Measurements from ENCODE around the gene BMF.
A peak's percentile ranks its signal among the peaks of the same experiment; 100 is the strongest.
"Not testable (repeated sequence)": the region's sequence is repeated elsewhere in the genome, so short reads cannot be mapped to it uniquely, and the experiment has no call there.

The BMF gene

GRCh38 chr15:40108855-40109735 lies at the start of gene BMF:
BMF (minus strand) TSS chr15:40108879; CDS start chr15:40106086, 2,793 bp downstream.
- peak; percentile 97 for DNase-seq (ENCODE audit: low read depth)

- DNase-seq (ENCODE audit: low read depth) = no peak
Measured at GRCh38 chr15:40157778-40158447, 49.2 kb upstream of the BMF start.

GRCh38 chr15:40155270-40155910 lies 46.7 kb upstream of the BMF start:
- DNase-seq (ENCODE audit: low read depth) = no peak

GRCh38 chr15:40154821-40155220 lies 46.1 kb upstream of the BMF start:
- DNase-seq (ENCODE audit: low read depth) = not testable (repeated sequence)

- no peak for DNase-seq (ENCODE audit: low read depth)
Measured at GRCh38 chr15:40151991-40152390, 43.3 kb upstream of the BMF start.

GRCh38 chr15:40151499-40151898 lies 42.8 kb upstream of the BMF start:
- DNase-seq (ENCODE audit: low read depth) = no peak

GRCh38 chr15:40150163-40150925 lies 41.7 kb upstream of the BMF start:
- DNase-seq (ENCODE audit: low read depth) = no peak

GRCh38 chr15:40149339-40149738 lies 40.7 kb upstream of the BMF start:
- no peak for DNase-seq (ENCODE audit: low read depth)

GRCh38 chr15:40146037-40146436 lies 37.4 kb upstream of the BMF start:
- no peak for DNase-seq (ENCODE audit: low read depth)

GRCh38 chr15:40142428-40142827 lies 33.7 kb upstream of the BMF start:
- DNase-seq (ENCODE audit: low read depth) = no peak

- not testable (repeated sequence) for DNase-seq (ENCODE audit: low read depth)
Measured at GRCh38 chr15:40138201-40138570, 29.5 kb upstream of the BMF start.

- no peak for DNase-seq (ENCODE audit: low read depth)
Measured at GRCh38 chr15:40137303-40138200, 28.9 kb upstream of the BMF start.

- no peak for DNase-seq (ENCODE audit: low read depth)
Measured at GRCh38 chr15:40136470-40137302, 28.0 kb upstream of the BMF start.

- DNase-seq (ENCODE audit: low read depth) = not testable (repeated sequence)
Measured at GRCh38 chr15:40135846-40136450, 27.3 kb upstream of the BMF start.

- DNase-seq (ENCODE audit: low read depth) = no peak
Measured at GRCh38 chr15:40134885-40135284, 26.2 kb upstream of the BMF start.

- no peak for DNase-seq (ENCODE audit: low read depth)
Measured at GRCh38 chr15:40133544-40133943, 24.9 kb upstream of the BMF start.

- no peak for DNase-seq (ENCODE audit: low read depth)
Measured at GRCh38 chr15:40130799-40131502, 22.3 kb upstream of the BMF start.

- no peak for DNase-seq (ENCODE audit: low read depth)
Measured at GRCh38 chr15:40130118-40130517, 21.4 kb upstream of the BMF start.
